OCI-LY7 (cell line): ENCODE data around the gene ETS2.

ENCODE experiments used
- CTCF ChIP-seq: fragments of 200-600 bp; sonication (generic); conservative IDR thresholded peaks from 2 replicates; pipeline ENCODE4 v1.5.1; 2014; ENCODE audit warnings: mild to moderate bottlenecking, antibody characterized with exemption, low read length, moderate library complexity, mixed read lengths
- EZH2phosphoT487 ChIP-seq: fragments of 200-600 bp; sonication (generic); IDR thresholded peaks from 2 replicates; pipeline ENCODE4 v1.6.1; 2018; ENCODE audit warnings: low read depth, borderline replicate concordance, mild to moderate bottlenecking, mixed run types, antibody characterized with exemption, low read length, moderate library complexity, mixed read lengths

- no peak for TF ChIP-seq EZH2phosphoT487
- TF ChIP-seq CTCF, result no peak
These were observed 37.2 kb upstream of the ETS2 start for GRCh38 chr21:38768471-38769063.
